ENCODE results near the gene LRMDA. TPM values are rescaled to one million over a fixed set of nuclear protein-coding genes. Genes with fewer than 3 reads are reported as not detected.

The LRMDA gene
- total RNA-seq, 1 donor: under 0.01 TPM

- no peak for TF ChIP-seq CTCF (IDR thresholded peaks at IDR 0.05; ENCODE audit: insufficient read depth, low read depth, low read length)
Measured at GRCh38 chr10:76149182-76149581, 717.8 kb downstream of the LRMDA start.

GRCh38 chr10:76149602-76150138 is 718.2 kb downstream of the LRMDA start:
- no peak overlapping the region for H3K4me3 ChIP-seq (ENCODE audit: low read depth, low read length)
- TF ChIP-seq CTCF (IDR thresholded peaks at IDR 0.05; ENCODE audit: insufficient read depth, low read depth, low read length): no peak

More at GRCh38 chr10:76149182-76149581, 717.8 kb downstream of the LRMDA start:
- no peak overlapping the region for H3K4me3 ChIP-seq (ENCODE audit: low read depth, low read length)
- no peak for DNase-seq (ENCODE audit: low read depth)

GRCh38 chr10:76150139-76150875 is 718.9 kb downstream of the LRMDA start:
- no peak overlapping the region for H3K4me3 ChIP-seq (ENCODE audit: low read depth, low read length)
- peak; percentile 80 for DNase-seq (ENCODE audit: low read depth)
- no peak for TF ChIP-seq CTCF (IDR thresholded peaks at IDR 0.05; ENCODE audit: insufficient read depth, low read depth, low read length)

More at GRCh38 chr10:76149602-76150138, 718.2 kb downstream of the LRMDA start:
- no peak for DNase-seq (ENCODE audit: low read depth)

GRCh38 chr10:76150876-76151288 is 719.5 kb downstream of the LRMDA start:
- no peak for TF ChIP-seq CTCF (IDR thresholded peaks at IDR 0.05; ENCODE audit: insufficient read depth, low read depth, low read length)
- no peak for DNase-seq (ENCODE audit: low read depth)
- H3K4me3 ChIP-seq (ENCODE audit: low read depth, low read length): no peak overlapping the region

GRCh38 chr10:76152186-76152585 is 720.8 kb downstream of the LRMDA start:
- DNase-seq (ENCODE audit: low read depth): no peak
- no peak for TF ChIP-seq CTCF (IDR thresholded peaks at IDR 0.05; ENCODE audit: insufficient read depth, low read depth, low read length)
- no peak overlapping the region for H3K4me3 ChIP-seq (ENCODE audit: low read depth, low read length)

GRCh38 chr10:76155961-76156360 is 724.5 kb downstream of the LRMDA start:
- no peak for DNase-seq (ENCODE audit: low read depth)
- TF ChIP-seq CTCF (IDR thresholded peaks at IDR 0.05; ENCODE audit: insufficient read depth, low read depth, low read length): no peak
- no peak overlapping the region for H3K4me3 ChIP-seq (ENCODE audit: low read depth, low read length)

Data from fibroblast of villous mesenchyme (primary cell).